Forelimb muscle (tissue), 1 donor: ENCODE data around the gene CELF2. TPM values are rescaled to one million over a fixed set of nuclear protein-coding genes. Genes with fewer than 3 reads are reported as not detected.

ENCODE experiments used
- DNase-seq: peaks from one replicate; pipeline ENCODE4 v3.0.0-alpha.2; 2013; ENCODE audit warnings: low read depth
- polyA plus RNA-seq: library from polyadenylated mRNA; unstranded; fragments of 120-200 nt; gene quantifications from one replicate; pipeline ENCODE4 v1.2.1, GENCODE V29; 2013; ENCODE audit not compliant: insufficient read length

Gene CELF2
- polyA plus RNA-seq, 1 donor = 70.1 TPM

GRCh38 chr10:11131112-11131639, 113.5 kb downstream of the CELF2 start:
- DNase-seq = no peak

DNA sequence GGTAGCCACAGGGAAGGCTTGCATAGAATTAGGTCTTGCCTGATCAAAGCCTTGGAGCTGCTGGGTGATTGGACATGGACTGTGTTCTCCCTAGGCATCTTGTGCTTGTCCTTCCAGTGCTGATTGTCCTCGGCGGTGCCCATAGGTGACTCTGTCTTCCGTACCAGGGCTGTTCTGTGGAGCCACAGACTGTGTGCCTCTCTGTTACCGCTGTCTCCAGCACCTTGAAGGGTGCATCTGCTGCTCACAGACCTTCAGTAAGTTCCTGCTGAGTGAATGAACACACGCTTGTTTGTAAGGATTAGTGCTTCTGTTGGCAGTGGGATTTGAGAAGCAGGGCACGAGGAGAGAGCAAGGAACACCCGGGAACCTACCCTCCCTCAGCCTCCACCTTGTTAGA, 116.7 kb downstream of the CELF2 start:
- no peak for DNase-seq

GRCh38 chr10:11135709-11136108, 118.0 kb downstream of the CELF2 start:
- DNase-seq = no peak

GRCh38 chr10:11138314-11139033, 120.8 kb downstream of the CELF2 start:
- DNase-seq = no peak

GRCh38 chr10:11140963-11141362, 123.3 kb downstream of the CELF2 start:
- no peak for DNase-seq

DNA sequence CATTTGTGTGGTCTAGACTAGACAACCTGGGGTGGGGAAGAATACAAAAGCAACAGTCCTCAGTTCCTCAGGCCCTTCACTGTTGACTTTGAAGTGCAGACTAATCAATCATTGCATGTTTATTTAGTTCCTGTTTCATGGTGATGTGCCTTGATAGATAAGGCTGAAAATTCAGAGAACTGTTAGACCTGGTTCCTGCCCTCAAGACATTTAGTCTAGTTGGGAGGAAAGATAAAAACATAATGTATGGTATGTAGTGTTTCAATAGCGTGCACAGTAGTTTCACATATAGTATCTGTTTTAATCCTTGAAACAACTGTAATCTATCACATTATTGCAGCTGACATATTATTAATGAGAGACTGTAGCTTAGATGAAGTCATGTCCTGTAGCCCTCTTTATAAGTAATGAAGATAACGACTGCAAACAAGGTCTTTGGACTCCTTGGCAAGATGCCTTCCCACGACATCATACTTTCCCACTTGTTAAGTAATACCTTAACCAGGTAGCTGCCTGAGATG, 124.0 kb downstream of the CELF2 start:
- DNase-seq = no peak

GRCh38 chr10:11142777-11143176, 125.1 kb downstream of the CELF2 start:
- DNase-seq = no peak

- DNase-seq = no peak
Measured at GRCh38 chr10:11143242-11143641, 125.6 kb downstream of the CELF2 start.

DNA sequence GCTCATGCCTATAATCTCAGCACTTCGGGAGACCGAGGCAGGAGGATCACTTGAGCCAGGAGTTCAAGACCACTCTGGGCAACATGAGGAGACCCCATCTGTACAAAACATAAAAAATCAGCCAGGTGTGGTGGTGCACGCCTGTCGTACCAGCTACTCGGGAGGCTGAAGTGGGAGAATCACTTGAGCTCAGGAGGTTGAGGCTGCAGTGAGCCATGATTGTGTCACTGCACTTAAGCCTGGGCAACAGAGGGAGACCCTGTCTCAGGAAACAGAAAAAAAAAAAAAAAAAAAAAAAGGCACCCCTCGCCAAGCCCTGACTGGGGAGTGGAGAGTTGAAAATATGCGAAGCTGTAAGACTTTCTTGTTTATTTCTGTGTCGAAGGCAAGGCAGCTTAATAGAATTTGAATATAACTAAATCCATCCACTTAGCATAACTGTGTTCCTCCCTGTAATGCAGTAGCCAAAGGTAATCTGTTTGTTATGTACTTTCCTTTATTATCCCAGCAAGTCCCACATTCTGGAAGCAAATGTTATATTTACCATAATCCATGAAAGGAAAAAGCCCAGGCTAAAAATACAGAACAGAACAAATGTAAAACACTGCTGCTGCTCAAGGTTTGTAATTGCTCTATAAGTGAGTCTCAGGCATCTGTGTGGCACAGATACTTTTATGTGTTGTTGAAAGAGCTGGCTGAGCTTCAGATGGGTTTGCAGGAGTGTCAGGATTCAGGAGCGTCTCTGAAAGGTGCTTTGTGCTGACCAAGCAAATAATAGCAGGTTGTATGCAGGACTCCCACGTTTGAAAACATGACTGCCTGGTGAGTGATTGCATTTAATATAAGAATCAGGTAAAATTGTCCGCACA, 127.2 kb downstream of the CELF2 start:
- no peak for DNase-seq

GRCh38 chr10:11145495-11145855, 127.8 kb downstream of the CELF2 start:
- DNase-seq = no peak

GRCh38 chr10:11146402-11147171, 128.9 kb downstream of the CELF2 start:
- no peak for DNase-seq

DNA sequence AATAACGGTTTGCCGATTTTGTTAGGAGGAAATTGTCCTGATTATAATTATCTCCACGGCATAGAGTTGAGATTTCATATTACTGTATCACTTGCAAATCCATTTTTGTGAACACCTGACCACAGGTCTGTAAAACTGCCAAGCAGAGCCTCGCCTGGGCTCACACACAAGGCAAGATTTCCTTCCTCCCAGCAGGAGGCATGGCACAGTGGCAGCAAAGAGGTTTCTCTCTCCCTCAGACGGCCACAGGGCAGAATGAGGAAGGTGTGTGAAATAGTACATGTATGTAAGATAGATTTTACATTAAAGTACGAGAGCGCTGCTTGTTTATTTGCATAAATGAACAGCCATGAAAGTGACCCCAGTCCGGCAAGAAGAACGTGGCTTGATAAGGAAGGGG, 130.1 kb downstream of the CELF2 start:
- DNase-seq = no peak

- no peak for DNase-seq
Measured at GRCh38 chr10:11148142-11149028, 130.7 kb downstream of the CELF2 start.

DNA sequence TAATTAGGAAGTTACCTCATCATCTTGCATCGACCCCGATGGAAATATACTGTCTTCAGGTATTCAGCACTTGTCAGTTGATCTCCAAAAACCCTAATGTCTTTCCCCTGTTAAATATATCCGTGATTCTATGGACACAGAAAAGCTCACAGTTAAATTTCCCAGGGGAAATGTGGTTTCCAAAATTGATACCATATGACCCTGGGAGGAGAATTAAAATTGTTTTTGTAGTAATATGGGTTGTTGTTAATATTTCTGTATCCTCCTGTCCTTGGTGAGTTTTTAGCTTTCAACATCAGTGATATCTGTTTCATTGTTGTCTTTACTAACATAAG, 132.1 kb downstream of the CELF2 start:
- no peak for DNase-seq

- DNase-seq = no peak
Measured at GRCh38 chr10:11150231-11150731, 132.6 kb downstream of the CELF2 start.

- no peak for DNase-seq
Measured at GRCh38 chr10:11150879-11151415, 133.3 kb downstream of the CELF2 start.

GRCh38 chr10:11152801-11153200, 135.1 kb downstream of the CELF2 start:
- no peak for DNase-seq

- DNase-seq = no peak
Measured at GRCh38 chr10:11153245-11153644, 135.6 kb downstream of the CELF2 start.

DNA sequence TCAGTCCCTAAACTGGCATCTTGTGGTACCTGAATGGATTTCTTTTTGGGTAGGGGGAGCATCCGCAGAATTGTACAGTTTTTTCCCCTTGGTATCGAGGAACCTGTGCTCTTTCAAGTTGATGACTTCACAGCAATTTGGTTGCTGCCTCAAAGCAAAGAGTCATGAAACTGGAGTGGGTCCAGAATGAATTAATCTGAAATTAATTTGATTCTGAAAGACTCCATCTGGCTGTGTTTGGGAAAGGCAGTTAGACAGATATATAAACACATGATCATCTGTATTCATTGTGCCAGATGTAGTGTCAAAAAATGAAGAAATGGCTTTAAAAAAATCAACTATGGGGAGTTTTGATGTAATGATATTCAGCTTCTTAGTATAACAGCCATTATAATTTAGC, 136.1 kb downstream of the CELF2 start:
- DNase-seq = no peak

DNA sequence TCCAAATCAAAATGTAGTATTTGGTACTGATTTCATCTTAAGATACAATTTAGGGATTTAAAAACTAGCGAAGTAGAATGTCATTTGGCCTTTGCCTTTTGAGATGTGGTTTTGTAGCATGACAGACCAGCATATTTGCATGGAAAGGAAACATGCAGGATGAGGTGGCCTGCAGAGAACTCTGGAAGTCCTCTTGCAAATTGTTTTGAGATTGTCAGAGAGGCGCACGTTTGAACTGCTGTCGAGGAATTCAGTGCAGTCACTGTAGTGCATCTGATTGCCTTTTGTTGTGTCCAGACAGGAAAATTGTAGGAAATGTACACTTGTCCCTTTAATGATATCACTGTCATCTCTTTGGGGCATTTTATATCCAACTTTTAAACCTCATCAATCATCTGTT, 136.7 kb downstream of the CELF2 start:
- DNase-seq = no peak
